Activated CD4-positive, alpha-beta memory T cell treated with anti-CD3 and anti-CD28 coated beads for 36 hours (primary cell): Measurements from ENCODE around the gene APBA2. TPM values are rescaled to one million over a fixed set of nuclear protein-coding genes. Genes with fewer than 3 reads are reported as not detected.

Experiments
- CTCF ChIA-PET: fragments of 350-600 bp; sonication (Branson Sonifier 250); formaldehyde crosslinking; loops from one replicate; lab custom pipeline; 2021; ENCODE audit warnings: antibody characterized with exemption, inconsistent platforms; lab: Charles Lee
- POLR2A ChIA-PET: fragments of 350-600 bp; sonication (Branson Sonifier 250); formaldehyde crosslinking; loops from one replicate; lab custom pipeline; 2021; ENCODE audit warnings: antibody characterized with exemption; lab: Charles Lee
- DNase-seq: peaks from one replicate; pipeline ENCODE4 v3.0.0-alpha.2; 2020
- H3K27ac Mint-ChIP-seq: one replicate; pipeline ENCODE4 v1.8.0; 2021; ENCODE audit warnings: mixed read lengths
- H3K27me3 Mint-ChIP-seq: one replicate; pipeline ENCODE4 v1.8.0; 2021; ENCODE audit warnings: mixed read lengths
- H3K36me3 Mint-ChIP-seq: one replicate; pipeline ENCODE4 v1.8.0; 2021; ENCODE audit warnings: mixed read lengths
- H3K4me1 Mint-ChIP-seq: one replicate; pipeline ENCODE4 v1.8.0; 2021; ENCODE audit warnings: low read depth, mixed read lengths
- H3K4me3 Mint-ChIP-seq: one replicate; pipeline ENCODE4 v1.8.0; 2021; ENCODE audit warnings: mild to moderate bottlenecking, mixed read lengths
- H3K9me3 Mint-ChIP-seq: one replicate; pipeline ENCODE4 v1.8.0; 2021; ENCODE audit warnings: mixed read lengths
- intact Hi-C: fragments of 100-400 bp; cut with micrococcal nuclease; formaldehyde crosslinking; loops from one replicate; pipeline ENCODE4 v1.15.1; 2023
- total RNA-seq, 2 experiments: library from RNA; stranded (reverse); gene quantifications; one replicate each; pipeline ENCODE4 v1.2.3, GENCODE V29; 2021

Gene APBA2
- total RNA-seq, 2 experiments from 2014 or later = 6.4 to 8.9 TPM

GRCh38 chr15:28890711-28891495 lies 5.1 kb downstream of the APBA2 start:
- CTCF ChIA-PET = interaction anchor here (1.0 kb wide), 2 partner anchors 199 to 211 kb away, joined by 3 to 4 read pairs; no protein-coding TSS in a partner anchor
- no peaks in the 10 kb centered on the region for H3K9me3 Mint-ChIP-seq
- no peaks in the 10 kb centered on the region for H3K36me3 Mint-ChIP-seq
- H3K4me1 Mint-ChIP-seq = peaks cover 53% of the 10 kb centered on the region
- POLR2A ChIA-PET = no interaction called here
- intact Hi-C loops = loop anchor here (5.0 kb wide), 1 partner anchor 46 kb away; no protein-coding TSS in a partner anchor
- H3K4me3 Mint-ChIP-seq = peak overlapping the region; percentile 14
- H3K27ac Mint-ChIP-seq = peak overlapping the region; percentile 68
- no peaks in the 10 kb centered on the region for H3K27me3 Mint-ChIP-seq
- DNase-seq = peak; percentile 49

DNA sequence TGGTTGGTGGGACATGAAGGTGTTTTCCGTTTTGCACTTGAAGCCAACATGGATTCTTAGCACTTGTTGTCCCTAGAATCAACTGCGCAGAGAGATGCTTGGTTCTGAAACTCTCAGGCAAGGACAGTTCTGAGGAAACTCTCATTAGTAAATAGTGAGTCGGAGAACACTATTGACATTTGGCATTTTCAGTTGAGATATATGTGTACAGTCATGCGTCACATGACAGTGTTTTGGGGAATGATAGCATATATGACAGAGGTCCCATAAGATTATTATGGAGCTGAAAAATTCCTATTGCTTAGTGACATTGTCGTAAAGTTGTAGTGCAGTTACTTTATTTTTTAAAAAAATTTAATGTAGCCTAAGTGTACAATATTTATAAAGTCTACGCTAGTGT lies 5.8 kb downstream of the APBA2 start:
- intact Hi-C loops = loop anchor here (5.0 kb wide), 1 partner anchor 46 kb away; no protein-coding TSS in a partner anchor

DNA sequence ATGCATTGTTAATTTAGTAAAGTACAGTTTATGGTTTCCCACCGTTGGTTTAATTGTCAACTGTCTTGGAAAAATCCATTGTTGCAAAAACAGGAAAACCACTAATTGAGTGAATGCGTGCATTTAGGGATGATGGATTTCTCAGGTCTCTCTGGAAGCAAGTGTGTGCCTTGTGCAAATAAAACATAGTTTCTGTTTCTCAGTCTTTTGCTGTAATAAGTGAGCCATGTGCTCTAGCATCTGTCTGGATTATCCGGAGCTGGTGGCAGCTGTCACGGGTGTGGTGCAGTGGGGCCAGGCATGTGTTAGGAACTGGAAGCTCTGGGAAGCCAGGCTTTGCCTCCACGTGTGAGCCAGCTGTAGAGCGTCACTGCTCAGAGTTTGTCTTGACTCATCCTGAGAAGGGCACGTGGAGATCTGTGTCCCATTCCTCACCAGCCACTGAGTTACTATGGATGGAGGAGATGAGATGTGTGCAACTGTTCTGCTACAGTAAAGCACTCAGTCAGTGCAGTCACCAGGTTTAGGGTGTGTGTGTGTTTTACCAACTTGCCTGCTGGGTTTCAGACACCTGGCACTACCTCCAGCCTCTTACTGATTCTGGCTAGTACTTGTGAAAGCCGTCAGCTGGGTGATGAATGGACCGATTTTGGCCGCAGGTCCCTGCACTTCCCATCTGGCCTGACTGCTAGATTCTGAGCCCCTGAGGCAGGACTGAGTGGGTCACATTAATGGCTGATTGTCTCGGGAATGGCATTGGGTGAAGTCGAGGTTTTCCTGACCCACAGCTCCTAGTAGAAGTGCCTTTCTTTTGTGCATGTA lies 7.2 kb downstream of the APBA2 start:
- no peak for DNase-seq
- no peaks in the 10 kb centered on the region for H3K27me3 Mint-ChIP-seq
- peaks cover 46% of the 10 kb centered on the region for H3K4me1 Mint-ChIP-seq
- intact Hi-C loops = loop anchor here (5.0 kb wide), 1 partner anchor 44 kb away; no protein-coding TSS in a partner anchor
- H3K4me3 Mint-ChIP-seq = no peak overlapping the region
- no peaks in the 10 kb centered on the region for H3K36me3 Mint-ChIP-seq
- no peak overlapping the region for H3K27ac Mint-ChIP-seq
- CTCF ChIA-PET = interaction anchor here (0.9 kb wide), 1 partner anchor 9 kb away, joined by 3 read pairs; no protein-coding TSS in a partner anchor
- POLR2A ChIA-PET = no interaction called here
- no peaks in the 10 kb centered on the region for H3K9me3 Mint-ChIP-seq

More for the DNA sequence above, 5.8 kb downstream of the APBA2 start:
- no peak for DNase-seq
- Mint-ChIP-seq H3K9me3 (no peaks in the 10 kb centered on the region), H3K4me3 (no peak overlapping the region), H3K4me1 (peaks cover 53% of the 10 kb centered on the region), H3K27me3 (no peaks in the 10 kb centered on the region), H3K27ac (peak overlapping the region; percentile 29), H3K36me3 (no peaks in the 10 kb centered on the region)
- POLR2A ChIA-PET = no interaction called here
- CTCF ChIA-PET = interaction anchor here (1.0 kb wide), 2 partner anchors 199 to 210 kb away, joined by 3 to 4 read pairs; no protein-coding TSS in a partner anchor

- Mint-ChIP-seq H3K27me3 (no peaks in the 10 kb centered on the region), H3K27ac (no peak overlapping the region), H3K4me1 (peaks cover 39% of the 10 kb centered on the region), H3K36me3 (no peaks in the 10 kb centered on the region), H3K4me3 (no peak overlapping the region), H3K9me3 (no peaks in the 10 kb centered on the region)
- intact Hi-C loops = loop anchor here (5.0 kb wide), 1 partner anchor 43 kb away; no protein-coding TSS in a partner anchor
- DNase-seq = no peak
- POLR2A ChIA-PET = no interaction called here
- CTCF ChIA-PET = interaction anchor here (0.7 kb wide), 1 partner anchor 9 kb away, joined by 3 read pairs; the partner anchor contains the start of gene APBA2
Observed at GRCh38 chr15:28894631-28895030, 8.9 kb downstream of the APBA2 start.

- ChIA-PET POLR2A (no interaction called here), CTCF (interaction anchor here (0.7 kb wide), 1 partner anchor 10 kb away, joined by 3 read pairs; the partner anchor contains the start of gene APBA2)
- no peak for DNase-seq
- Mint-ChIP-seq H3K36me3 (no peaks in the 10 kb centered on the region), H3K4me1 (peaks cover 34% of the 10 kb centered on the region), H3K27ac (no peak overlapping the region), H3K4me3 (no peak overlapping the region), H3K27me3 (no peaks in the 10 kb centered on the region), H3K9me3 (no peaks in the 10 kb centered on the region)
- intact Hi-C loops = no loop called here
Observed at GRCh38 chr15:28895146-28895545, 9.4 kb downstream of the APBA2 start.

GRCh38 chr15:28895566-28895965 lies 9.8 kb downstream of the APBA2 start:
- no peak overlapping the region for H3K4me3 Mint-ChIP-seq
- no peaks in the 10 kb centered on the region for H3K27me3 Mint-ChIP-seq
- H3K9me3 Mint-ChIP-seq = no peaks in the 10 kb centered on the region
- ChIA-PET CTCF (no interaction called here), POLR2A (no interaction called here)
- no peak for DNase-seq
- peaks cover 31% of the 10 kb centered on the region for H3K4me1 Mint-ChIP-seq
- intact Hi-C loops = no loop called here
- no peak overlapping the region for H3K27ac Mint-ChIP-seq
- H3K36me3 Mint-ChIP-seq = no peaks in the 10 kb centered on the region

DNA sequence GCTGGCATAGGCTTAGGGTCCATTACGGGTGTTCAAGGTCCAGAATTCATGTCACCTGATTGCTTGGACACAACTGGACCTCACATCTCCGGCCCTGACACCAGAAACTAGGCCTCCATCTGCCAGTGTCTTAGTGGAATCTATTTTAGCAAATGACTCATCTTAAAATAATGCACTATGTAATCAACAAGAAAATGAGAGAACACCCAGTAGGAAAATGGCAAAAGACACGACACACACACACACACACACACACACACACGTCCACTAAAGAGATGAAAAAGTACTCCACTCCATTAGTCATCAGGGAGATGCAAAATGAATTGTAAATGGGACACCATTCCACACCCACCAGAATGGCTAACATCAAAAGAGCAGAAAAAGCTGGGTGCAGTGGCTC lies 11.2 kb downstream of the APBA2 start:
- H3K36me3 Mint-ChIP-seq = no peaks in the 10 kb centered on the region
- intact Hi-C loops = no loop called here
- DNase-seq = no peak
- ChIA-PET CTCF (no interaction called here), POLR2A (no interaction called here)
- H3K4me1 Mint-ChIP-seq = peaks cover 23% of the 10 kb centered on the region
- no peak overlapping the region for H3K27ac Mint-ChIP-seq
- no peaks in the 10 kb centered on the region for H3K9me3 Mint-ChIP-seq
- H3K4me3 Mint-ChIP-seq = no peak overlapping the region
- H3K27me3 Mint-ChIP-seq = no peaks in the 10 kb centered on the region

- POLR2A ChIA-PET = no interaction called here
- intact Hi-C loops = no loop called here
Observed at GRCh38 chr15:28897861-28898585, 12.2 kb downstream of the APBA2 start.

GRCh38 chr15:28899061-28899738 lies 13.4 kb downstream of the APBA2 start:
- ChIA-PET CTCF (no interaction called here), POLR2A (no interaction called here)
- Mint-ChIP-seq H3K4me3 (no peak overlapping the region), H3K9me3 (no peaks in the 10 kb centered on the region), H3K36me3 (no peaks in the 10 kb centered on the region), H3K4me1 (peaks cover 16% of the 10 kb centered on the region), H3K27me3 (no peaks in the 10 kb centered on the region), H3K27ac (no peak overlapping the region)
- intact Hi-C loops = no loop called here
- no peak for DNase-seq

More at GRCh38 chr15:28897861-28898585, 12.2 kb downstream of the APBA2 start:
- CTCF ChIA-PET = no interaction called here
- Mint-ChIP-seq H3K27ac (no peak overlapping the region), H3K4me3 (no peak overlapping the region), H3K4me1 (peaks cover 17% of the 10 kb centered on the region), H3K27me3 (no peaks in the 10 kb centered on the region), H3K36me3 (no peaks in the 10 kb centered on the region), H3K9me3 (no peaks in the 10 kb centered on the region)
- DNase-seq = no peak

DNA sequence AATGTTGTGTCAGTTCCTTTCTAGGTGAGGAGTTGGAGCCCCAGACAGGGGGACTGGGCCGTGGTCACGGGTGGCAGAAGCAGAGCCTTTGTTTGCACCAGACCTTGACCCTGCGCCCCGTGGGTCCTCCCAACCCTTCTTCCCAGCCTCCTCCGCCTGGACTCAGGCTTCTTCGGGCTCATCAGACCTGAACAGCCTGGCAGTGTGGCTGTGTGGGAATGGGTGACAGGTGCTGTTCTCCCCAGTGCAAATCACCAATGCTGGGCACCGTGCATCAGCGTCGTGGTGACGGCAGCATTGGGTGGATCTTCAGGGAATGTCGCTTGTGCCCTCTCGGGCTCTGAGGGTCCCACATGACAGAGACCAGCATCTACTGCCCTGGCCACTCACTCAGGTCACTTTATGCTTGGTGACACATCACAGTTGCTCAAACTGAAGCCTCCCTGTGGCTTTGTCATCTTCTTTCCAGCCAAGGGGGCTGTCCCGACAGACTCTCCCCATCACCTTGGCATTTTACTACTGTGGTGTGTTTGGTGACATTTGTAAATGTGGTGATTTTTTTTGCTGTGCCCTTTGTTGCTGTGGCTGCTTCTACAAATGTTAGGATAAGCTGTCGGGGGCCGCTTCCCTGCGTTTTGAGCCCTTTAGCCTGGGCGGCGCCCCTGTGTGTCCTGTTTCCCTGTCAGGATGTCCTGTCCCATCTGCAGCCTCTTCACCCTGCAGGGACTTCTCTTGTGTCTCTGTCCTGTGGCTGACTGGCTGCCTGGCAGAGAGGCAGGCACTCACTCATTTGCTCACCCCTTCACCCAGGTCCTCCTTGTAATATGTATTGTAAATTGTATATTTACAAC lies 14.5 kb downstream of the APBA2 start:
- H3K4me3 Mint-ChIP-seq = no peak overlapping the region
- ChIA-PET CTCF (no interaction called here), POLR2A (no interaction called here)
- H3K27ac Mint-ChIP-seq = no peak overlapping the region
- peaks cover 23% of the 10 kb centered on the region for H3K4me1 Mint-ChIP-seq
- H3K36me3 Mint-ChIP-seq = no peaks in the 10 kb centered on the region
- DNase-seq = no peak
- intact Hi-C loops = no loop called here
- H3K27me3 Mint-ChIP-seq = no peaks in the 10 kb centered on the region
- no peaks in the 10 kb centered on the region for H3K9me3 Mint-ChIP-seq
